ENCODE measurements around the gene ENTPD8. TPM values are rescaled to one million over a fixed set of nuclear protein-coding genes. Genes with fewer than 3 reads are reported as not detected.

Gene ENTPD8
- polyA plus RNA-seq (2012; ENCODE audit: missing spikeins): not detected

GRCh38 chr9:137441289-137441934 is at the start of gene ENTPD8:
ENTPD8 (minus strand) TSS chr9:137441357; CDS start chr9:137438285, 3,072 bp downstream.
- TF ChIP-seq POLR2AphosphoS5 (IDR thresholded peaks at IDR 0.05; ENCODE audit: low read depth, low read length) (no peak), POLR2A (IDR thresholded peaks at IDR 0.05; ENCODE audit: low read depth, low read length) (no peak), TAF1 (IDR thresholded peaks at IDR 0.05; ENCODE audit: borderline replicate concordance, low read depth, low read length) (no peak)
- no peak for FAIRE-seq
- no peak for DNase-seq (ENCODE audit: insufficient read length)

- TF ChIP-seq TAF1 (IDR thresholded peaks at IDR 0.05; ENCODE audit: borderline replicate concordance, low read depth, low read length) (no peak), POLR2A (IDR thresholded peaks at IDR 0.05; ENCODE audit: low read depth, low read length) (no peak), POLR2AphosphoS5 (IDR thresholded peaks at IDR 0.05; ENCODE audit: low read depth, low read length) (no peak)
- FAIRE-seq: no peak
- no peak for DNase-seq (ENCODE audit: insufficient read length)
Observed at GRCh38 chr9:137490532-137491186, 49.5 kb upstream of the ENTPD8 start.

- TF ChIP-seq POLR2A (IDR thresholded peaks at IDR 0.05; ENCODE audit: low read depth, low read length) (no peak), TAF1 (IDR thresholded peaks at IDR 0.05; ENCODE audit: borderline replicate concordance, low read depth, low read length) (no peak)
- DNase-seq (ENCODE audit: insufficient read length) (no peak), FAIRE-seq (no peak)
Observed at GRCh38 chr9:137488906-137489305, 47.7 kb upstream of the ENTPD8 start.

GRCh38 chr9:137488327-137488653 is 47.1 kb upstream of the ENTPD8 start:
- FAIRE-seq: no peak
- TF ChIP-seq TAF1 (IDR thresholded peaks at IDR 0.05; ENCODE audit: borderline replicate concordance, low read depth, low read length): no peak
- no peak for TF ChIP-seq POLR2A (IDR thresholded peaks at IDR 0.05; ENCODE audit: low read depth, low read length)
- no peak for TF ChIP-seq POLR2AphosphoS5 (IDR thresholded peaks at IDR 0.05; ENCODE audit: low read depth, low read length)
- no peak for DNase-seq (ENCODE audit: insufficient read length)

GRCh38 chr9:137487454-137488326 is 46.5 kb upstream of the ENTPD8 start:
- TF ChIP-seq POLR2AphosphoS5 (IDR thresholded peaks at IDR 0.05; ENCODE audit: low read depth, low read length): no peak
- no peak for TF ChIP-seq TAF1 (IDR thresholded peaks at IDR 0.05; ENCODE audit: borderline replicate concordance, low read depth, low read length)
- no peak for TF ChIP-seq POLR2A (IDR thresholded peaks at IDR 0.05; ENCODE audit: low read depth, low read length)
- DNase-seq (ENCODE audit: insufficient read length) (no peak), FAIRE-seq (no peak)

GRCh38 chr9:137486545-137487453 is 45.6 kb upstream of the ENTPD8 start:
- DNase-seq (ENCODE audit: insufficient read length) (no peak), FAIRE-seq (no peak)
- TF ChIP-seq POLR2A (IDR thresholded peaks at IDR 0.05; ENCODE audit: low read depth, low read length): no peak
- TF ChIP-seq TAF1 (IDR thresholded peaks at IDR 0.05; ENCODE audit: borderline replicate concordance, low read depth, low read length): no peak
- no peak for TF ChIP-seq POLR2AphosphoS5 (IDR thresholded peaks at IDR 0.05; ENCODE audit: low read depth, low read length)

- no peak for TF ChIP-seq POLR2A (IDR thresholded peaks at IDR 0.05; ENCODE audit: low read depth, low read length)
- FAIRE-seq: no peak
- no peak for DNase-seq (ENCODE audit: insufficient read length)
Observed at GRCh38 chr9:137486141-137486490, 45.0 kb upstream of the ENTPD8 start.

- no peak for TF ChIP-seq TAF1 (IDR thresholded peaks at IDR 0.05; ENCODE audit: borderline replicate concordance, low read depth, low read length)
- TF ChIP-seq POLR2AphosphoS5 (IDR thresholded peaks at IDR 0.05; ENCODE audit: low read depth, low read length): no peak
- no peak for TF ChIP-seq POLR2A (IDR thresholded peaks at IDR 0.05; ENCODE audit: low read depth, low read length)
Observed at GRCh38 chr9:137485343-137486140, 44.4 kb upstream of the ENTPD8 start.

GRCh38 chr9:137484551-137485315 is 43.6 kb upstream of the ENTPD8 start:
- FAIRE-seq (no peak), DNase-seq (ENCODE audit: insufficient read length) (no peak)
- TF ChIP-seq TAF1 (IDR thresholded peaks at IDR 0.05; ENCODE audit: borderline replicate concordance, low read depth, low read length) (no peak), POLR2A (IDR thresholded peaks at IDR 0.05; ENCODE audit: low read depth, low read length) (no peak), POLR2AphosphoS5 (IDR thresholded peaks at IDR 0.05; ENCODE audit: low read depth, low read length) (no peak)

More at GRCh38 chr9:137485343-137486140, 44.4 kb upstream of the ENTPD8 start:
- FAIRE-seq: no peak
- no peak for DNase-seq (ENCODE audit: insufficient read length)

Data from GM12892 (cell line).